ENCODE data around the gene IP6K1.

IP6K1 gene

DNA sequence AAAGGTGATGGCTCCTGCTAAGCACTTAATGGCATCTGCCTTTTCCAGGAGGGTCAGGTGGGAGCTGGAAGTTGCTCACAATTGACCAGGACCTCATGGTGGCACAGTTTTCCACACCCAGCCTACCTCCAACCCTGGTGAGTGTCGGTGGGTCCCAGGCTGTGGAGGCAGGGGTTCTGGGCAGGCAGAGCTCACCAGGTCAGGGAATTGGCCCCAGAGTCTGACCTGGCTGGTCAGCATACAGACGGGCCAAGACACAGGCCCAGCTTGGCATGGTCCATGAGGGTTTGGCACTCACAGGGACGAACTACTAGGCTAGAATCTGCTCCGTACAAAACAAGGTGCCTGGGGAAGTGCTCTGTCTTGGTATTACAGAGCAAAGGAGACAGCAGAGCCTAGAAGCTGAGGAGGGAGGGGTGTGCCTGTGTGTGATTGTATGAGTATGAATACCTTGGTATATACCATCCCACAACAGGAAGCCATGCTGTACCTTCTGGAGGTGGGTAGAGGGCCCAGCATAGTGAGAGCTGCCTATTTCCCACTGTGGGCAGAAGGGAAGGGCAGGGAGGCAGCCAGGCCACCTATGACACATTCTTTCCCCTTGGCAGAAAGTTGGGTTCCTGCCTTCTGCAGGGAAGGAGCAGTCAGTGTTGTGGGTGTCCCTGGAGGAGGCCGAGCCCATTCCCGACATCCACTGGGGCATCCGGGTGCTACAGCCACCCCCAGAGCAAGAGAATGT is 105.7 kb downstream of the IP6K1 start:
- no peak for DNase-seq (ENCODE audit: low read depth)
- no peak overlapping the region for H3K4me3 ChIP-seq (ENCODE audit: low read depth, low read length)

DNA sequence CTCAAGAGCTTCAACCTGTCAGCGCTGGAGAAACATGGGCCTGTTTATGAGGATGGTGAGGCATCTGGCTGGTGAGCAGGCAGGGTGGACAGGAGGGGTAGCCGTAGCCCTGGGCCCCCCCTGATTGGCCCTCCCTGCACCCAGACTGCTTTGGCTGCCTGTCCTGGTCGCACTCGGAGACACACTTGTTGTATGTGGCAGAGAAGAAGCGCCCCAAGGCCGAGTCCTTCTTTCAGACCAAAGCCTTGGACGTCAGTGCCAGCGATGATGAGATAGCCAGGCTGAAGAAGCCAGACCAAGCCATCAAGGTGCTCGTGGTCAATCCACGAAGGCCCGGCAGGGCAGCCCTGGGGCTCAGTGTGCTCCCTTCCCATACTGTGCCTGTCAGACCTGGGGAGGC is 110.4 kb downstream of the IP6K1 start:
- DNase-seq (ENCODE audit: low read depth) = no peak
- H3K4me3 ChIP-seq (ENCODE audit: low read depth, low read length) = no peak overlapping the region

DNA sequence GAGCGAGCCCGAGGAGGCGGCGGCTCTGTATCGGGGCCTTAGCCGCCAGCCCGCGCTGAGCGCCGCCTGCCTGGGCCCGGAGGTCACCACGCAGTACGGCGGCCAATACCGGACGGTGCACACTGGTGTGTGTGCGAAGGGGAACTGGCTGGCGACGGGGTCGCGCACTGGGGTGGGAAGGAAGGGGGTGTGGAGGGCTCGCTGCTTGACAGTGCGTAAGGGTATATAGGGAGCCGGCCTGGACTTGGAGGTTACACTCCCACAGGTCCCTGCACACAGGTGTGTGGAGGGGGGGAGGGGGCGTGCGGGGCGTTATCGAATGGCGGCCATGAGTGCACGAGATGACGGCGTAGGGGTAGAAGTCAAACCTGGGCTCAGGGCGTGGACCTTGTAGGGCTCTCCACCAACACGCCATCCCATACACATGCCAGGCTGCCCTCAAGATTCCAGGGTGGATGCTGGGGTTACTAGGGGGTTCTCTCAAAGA is 111.8 kb downstream of the IP6K1 start:
- peak overlapping the region; percentile 78 for H3K4me3 ChIP-seq (ENCODE audit: low read depth, low read length)
- no peak for DNase-seq (ENCODE audit: low read depth)
